EL (cell line): ENCODE results near the gene PDE3A.
A peak's percentile ranks its signal among the peaks of the same experiment; 100 is the strongest.

Experiments used
- DNase-seq: peaks from one replicate; pipeline ENCODE4 v3.0.0-alpha.2; 2016

Gene PDE3A

DNA sequence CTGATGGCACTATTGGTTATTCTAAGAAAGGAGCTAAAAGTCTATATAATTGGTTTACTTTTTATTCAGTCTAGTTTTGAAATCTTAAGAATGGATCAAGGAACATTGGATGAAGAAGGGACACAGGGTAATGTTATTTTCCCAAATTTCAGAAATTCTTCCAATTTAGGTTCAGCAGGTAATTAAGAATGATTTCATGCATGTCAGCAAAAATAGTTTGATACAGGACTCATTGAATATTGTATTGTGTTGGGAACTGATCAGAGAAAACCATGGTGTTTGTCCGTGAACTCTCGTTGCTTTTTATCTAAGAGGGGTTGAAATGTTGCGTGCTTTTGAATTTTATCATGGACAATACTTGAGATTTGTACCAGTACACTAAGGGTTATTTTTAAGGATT, 58.6 kb downstream of the PDE3A start:
- no peak for DNase-seq

DNA sequence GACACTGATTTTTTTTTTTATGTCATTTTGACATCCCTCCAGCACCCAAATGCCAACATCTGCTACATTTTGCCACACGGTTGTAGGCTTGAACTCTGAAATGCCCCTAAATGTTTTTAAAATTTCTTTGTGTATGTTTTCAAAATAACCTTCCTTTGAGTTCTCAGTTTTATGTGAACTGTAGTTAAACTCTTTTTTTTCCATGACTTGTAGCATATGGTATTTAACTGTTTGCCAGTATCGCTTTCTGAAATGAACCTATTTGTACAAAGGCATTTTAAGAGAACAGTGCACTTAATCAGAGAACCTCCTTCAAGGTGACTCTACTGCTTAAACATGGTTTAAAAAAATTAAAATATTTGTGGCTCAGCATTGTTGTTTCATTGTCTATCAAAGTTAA, 61.5 kb downstream of the PDE3A start:
- DNase-seq: no peak

DNA sequence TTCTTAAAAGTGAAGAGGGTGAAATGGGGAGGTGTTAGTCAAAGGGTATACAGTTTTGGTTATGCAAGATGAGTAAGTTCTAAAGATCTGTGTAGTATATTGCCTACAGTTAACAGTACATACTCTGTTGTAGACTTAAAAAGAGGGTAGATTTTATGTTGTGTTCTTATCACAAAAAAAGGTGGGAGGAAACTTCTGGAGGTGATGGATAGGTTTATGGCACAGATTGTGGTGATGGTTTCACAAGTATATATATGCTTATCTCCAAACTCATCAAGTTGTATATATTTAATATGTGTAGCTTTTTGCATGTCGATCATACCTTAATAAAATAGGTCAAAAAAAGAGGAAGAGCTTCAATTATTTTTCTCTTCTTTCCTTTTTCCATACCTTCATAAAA, 64.0 kb downstream of the PDE3A start:
- DNase-seq: no peak

DNA sequence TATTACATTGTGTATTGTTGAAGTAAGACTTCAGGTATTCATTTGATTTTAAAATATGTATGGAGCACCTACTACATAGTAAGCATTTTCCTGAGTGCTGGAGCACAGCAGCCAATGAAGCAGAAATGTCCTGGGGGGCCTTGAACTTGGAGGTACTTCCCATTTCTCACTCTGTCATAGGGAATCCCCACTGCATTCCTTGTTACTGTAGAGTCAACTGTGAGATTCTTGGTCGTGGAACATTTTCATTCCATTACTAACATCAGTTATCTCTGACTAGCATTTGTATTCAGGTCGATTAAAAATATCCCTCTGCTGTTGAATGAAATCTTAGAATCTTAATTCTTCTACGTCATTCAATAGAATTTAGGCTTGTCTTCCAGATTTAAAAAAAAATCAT, 66.7 kb downstream of the PDE3A start:
- peak; percentile 64 for DNase-seq

DNA sequence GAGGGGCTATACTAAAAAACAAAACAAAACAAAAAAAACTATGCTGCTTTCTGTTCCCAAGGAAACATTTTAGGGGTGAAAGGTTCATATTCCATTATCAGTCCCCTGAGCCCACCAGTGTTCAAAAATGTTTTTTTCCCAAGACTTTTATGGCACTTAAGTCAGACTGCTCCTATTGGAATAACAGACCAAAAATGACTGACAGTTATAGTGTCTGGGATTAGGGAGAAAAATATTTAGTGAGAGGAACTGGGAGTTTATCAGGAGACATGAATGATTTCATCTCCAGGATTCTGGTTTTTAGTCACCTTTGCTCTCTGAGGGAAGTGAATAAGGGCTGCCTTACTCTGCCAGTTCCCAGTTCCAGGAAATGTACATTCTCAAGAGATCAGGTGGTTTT, 68.0 kb downstream of the PDE3A start:
- peak; percentile 51 for DNase-seq

DNA sequence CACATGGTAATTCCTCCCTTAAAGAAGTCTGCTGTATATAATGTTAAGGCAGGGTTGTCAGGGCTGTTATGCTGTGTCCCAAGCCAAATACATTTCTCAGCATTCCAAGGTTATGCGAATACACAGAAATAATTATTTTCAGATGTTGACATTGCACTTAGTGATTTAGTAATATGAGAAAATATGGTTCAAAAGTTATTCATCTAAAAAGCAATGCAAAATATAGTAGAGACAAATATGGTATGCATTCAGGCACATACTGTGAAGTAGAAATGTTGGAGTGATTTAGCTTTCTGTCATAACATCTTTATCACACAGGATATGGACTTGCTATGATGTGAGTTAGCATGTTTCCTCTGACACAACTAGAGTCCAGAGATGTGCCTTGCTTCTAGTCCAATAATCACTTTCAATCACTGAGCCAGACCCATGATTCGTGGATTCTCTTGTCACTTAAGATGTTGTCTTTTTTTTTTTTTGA, 70.0 kb downstream of the PDE3A start:
- peak; percentile 57 for DNase-seq

DNA sequence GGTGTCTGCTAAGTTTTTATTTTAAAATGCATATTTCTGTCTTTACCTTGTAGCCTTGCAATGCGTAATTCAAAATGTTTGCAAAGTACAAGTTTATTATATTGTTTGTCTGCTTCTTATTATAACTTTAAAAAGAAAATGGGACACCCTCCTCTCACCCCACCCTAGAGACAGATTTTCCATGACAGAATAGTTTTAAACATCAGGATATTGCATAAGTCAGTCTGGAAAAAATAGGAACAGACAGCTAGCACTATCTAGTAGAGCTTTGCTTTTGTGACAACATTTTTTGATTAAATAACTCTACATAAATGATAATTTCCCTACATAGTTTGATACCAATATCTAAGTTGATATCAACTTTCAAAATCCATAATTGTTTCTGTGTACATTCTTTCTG, 71.3 kb downstream of the PDE3A start:
- DNase-seq: no peak

DNA sequence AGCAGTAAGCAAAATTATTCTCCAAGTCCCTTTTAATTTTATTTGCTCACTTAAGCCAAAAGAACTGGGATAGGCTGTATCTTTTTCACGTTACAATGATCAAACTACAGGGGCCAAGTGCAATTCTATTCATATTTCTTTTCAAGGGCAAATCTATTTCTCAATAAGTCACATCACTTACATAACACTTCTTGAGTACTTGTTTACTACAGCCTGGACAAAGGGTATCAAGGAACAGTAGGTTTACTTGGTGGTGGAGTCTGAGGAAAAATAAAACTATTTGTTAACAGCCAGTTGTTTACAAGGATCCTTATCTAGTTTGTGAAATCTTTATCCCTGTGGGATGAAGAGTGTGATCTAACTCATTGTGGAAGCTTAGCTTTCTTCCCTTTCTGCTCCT, 72.1 kb downstream of the PDE3A start:
- no peak for DNase-seq

DNA sequence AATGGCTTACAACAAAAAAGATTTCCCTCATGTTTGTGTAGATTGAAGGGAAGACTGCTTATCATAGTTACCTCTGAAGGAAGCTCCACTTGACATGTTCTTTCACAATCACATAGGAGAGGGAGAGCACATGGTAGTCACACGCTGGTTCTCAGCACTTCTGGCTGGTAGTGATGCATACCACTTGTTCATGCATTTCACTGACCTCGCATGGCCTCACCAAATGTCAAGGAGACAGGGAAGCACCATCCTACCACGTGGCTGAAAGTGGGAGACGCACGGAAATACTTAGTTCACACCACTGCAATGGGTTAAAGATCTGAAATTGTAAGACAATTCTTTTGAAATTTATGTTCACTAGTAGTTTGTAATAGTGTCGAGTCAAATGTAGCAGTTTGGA, 74.0 kb downstream of the PDE3A start:
- no peak for DNase-seq

DNA sequence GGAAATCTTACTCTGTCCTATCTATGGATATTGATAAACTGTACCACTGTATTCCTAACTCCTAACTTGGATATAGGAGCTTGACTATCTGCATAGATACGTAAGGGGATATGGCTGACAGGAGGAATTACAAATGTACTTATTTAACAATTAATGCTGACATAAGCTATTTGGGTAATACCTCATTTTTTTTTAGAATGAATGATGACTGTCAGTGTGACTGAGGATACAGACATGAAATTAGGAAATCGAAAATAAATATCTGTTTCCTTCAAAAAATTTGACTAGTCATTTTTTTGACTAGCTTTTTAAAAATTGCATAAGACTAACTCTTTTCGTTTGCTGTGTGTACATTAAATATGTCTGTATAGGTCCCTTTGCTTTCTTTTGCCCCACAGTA, 74.9 kb downstream of the PDE3A start:
- no peak for DNase-seq

DNA sequence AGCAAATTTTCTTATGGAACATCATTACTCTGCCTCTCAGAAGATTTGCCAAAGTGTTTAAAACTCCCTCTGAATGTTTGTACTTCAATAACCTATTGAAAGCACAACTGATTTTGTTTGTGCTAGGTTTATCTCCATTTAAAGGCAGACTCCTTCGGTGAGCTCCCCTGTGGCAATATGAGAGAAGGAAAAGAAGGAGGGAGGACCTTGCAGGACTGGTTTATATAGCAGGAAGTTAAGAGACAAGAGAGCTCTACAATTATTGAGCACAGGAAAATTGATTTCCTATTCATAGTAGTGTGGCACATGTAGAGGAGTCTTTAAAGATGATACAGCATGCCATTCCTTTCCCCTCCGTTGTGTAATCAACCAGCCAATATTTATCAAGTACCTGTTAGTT, 75.5 kb downstream of the PDE3A start:
- DNase-seq: no peak

DNA sequence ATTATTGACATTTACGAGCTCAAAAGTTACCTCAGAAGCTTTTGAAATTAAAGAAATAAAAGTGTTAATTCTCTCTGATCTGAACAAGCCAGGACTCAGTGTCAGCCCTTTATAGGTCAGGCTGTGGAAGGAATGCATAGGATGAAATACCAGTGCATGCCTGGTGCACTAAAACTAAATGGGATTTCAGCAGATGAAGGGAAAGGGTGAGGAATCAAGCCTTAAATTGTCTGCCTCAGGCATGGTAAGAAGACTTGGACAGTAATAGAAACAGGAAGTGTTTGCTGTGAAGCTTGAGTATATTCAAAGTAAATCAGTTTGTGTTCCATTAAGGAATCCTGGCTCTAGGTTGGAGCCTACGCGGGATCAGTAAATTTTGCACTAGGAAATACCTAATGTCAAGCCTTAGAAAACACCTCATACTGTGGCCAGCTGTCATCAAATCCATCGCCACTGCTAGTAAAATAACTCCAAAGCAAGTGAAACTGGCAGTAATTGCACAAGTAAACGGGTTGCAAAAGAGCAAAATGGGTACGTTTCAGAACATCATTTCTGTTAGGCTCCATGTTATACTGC, 76.3 kb downstream of the PDE3A start:
- DNase-seq: peak; percentile 8

DNA sequence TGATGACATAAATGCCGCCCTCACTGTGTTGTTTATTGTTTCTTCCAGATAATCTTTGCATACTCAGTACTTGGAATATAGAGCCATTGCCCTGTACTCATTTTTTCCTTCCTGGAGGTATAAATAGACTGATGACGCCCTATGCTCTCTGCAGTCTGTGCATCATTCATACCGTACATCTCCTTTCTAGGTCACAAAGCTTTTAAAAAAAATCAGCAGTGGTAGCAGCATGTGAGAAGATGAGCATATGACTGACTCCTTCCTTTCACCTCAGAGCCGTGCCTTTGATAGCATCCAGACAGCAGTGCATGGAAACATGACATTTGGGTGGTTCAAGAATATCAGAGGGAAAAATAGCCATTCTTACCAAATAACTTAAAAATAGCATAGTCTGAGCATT, 77.3 kb downstream of the PDE3A start:
- DNase-seq: no peak

DNA sequence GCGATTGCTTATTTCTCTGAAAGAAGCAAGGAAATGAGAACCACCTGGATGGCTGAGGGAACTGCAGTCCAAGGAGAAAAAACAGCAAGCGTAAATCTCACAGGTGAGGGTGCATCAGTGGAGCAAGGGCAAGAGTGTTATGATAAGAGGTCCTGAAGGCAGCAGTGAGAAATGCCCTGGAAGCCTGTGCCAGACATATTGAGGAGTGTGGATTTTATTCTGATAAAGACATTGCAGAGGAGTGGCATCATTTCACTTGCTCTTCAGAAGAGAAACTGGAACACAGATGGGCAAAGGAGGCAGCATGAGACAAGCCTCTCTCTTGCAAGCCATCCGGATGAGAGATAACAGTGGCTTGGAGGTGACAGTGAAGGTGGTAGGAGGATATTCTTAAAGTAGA, 78.5 kb downstream of the PDE3A start:
- no peak for DNase-seq

DNA sequence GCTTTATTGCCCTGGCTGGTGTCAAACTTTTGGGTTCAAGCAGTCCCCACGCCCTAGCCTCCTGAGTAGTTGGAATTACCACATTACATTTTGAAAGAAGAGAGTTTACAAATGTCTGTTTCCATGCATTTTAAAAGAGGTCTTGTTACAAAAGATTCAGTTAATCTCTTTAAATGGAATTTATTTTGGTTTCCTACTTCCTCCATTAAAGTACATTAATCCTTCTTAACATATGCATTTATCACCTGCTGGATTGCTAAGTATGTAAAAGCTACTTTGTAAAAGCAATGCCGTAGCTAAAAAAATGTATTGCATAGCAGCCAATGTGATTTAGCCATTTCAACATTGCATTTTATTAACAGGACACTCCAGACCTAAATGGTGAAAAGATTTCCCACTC, 80.4 kb downstream of the PDE3A start:
- no peak for DNase-seq

DNA sequence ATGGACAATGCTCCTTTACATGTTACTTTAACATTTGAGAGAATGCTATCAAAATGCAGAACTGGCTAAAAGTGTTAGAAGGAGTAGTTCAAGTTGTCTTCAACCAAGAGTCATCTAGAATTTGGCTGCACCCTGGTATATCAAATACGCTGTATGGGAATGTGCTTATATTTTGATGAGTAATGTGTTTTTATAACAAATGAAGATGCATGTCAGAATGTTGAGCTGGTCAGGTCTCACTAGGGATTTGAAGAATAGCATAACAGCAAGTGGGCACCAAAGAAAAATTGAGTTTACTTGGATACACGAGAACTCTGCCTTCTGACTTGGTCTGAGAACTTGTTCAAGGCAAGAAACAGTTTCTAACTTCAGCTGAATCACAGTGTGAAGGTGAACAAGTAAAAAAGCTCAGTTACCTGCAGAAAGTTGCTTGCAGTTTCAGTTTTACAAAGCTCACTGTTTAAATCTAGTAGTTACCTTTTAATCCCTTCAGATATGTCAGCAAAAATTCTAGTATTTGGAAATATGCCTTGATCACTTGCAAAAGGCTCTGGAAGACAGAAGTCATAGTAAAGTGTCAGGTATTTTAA, 82.3 kb downstream of the PDE3A start:
- peak; percentile 46 for DNase-seq

DNA sequence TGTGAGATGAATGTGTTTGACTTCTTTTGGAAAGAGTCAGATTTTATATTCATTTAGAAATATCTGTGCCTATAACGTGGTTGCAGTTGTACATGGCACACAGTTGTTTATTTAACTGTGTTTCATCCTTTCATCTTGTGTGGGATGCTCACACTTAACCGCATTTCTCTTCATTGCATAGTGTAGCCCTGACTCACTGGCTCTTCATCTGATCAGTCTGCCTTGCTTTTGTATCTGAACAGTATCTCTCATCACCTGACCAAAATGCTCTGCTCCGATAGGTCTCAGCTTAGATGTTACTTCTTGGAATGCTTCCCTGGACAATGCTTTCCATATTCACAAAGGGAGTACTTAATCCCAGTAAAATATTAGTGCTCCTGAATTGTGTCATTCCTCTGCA, 83.4 kb downstream of the PDE3A start:
- peak; percentile 88 for DNase-seq

DNA sequence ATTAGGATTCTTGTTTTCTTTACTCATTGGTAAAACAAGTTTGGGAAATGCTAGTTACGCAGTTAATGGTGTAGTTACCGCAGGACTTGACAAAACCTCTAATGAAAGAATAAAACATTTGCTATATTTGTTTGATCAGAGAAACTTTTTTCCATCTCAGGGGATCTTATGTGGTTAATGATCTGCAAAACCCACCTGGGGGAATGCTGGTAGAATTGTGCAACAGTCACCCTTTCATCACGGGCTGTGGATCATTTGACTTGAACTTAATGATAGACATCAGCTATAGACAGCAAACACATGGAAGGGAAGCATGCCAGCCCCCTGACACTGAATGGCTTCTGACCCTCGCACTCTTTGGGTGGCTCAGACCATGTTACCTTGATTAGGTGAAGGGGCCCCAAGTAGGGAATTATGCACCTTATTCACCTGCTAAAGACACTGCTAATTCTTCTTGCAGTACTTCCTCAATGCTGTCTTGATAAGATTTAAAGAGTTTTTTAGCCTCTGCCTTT, 84.2 kb downstream of the PDE3A start:
- DNase-seq: no peak

DNA sequence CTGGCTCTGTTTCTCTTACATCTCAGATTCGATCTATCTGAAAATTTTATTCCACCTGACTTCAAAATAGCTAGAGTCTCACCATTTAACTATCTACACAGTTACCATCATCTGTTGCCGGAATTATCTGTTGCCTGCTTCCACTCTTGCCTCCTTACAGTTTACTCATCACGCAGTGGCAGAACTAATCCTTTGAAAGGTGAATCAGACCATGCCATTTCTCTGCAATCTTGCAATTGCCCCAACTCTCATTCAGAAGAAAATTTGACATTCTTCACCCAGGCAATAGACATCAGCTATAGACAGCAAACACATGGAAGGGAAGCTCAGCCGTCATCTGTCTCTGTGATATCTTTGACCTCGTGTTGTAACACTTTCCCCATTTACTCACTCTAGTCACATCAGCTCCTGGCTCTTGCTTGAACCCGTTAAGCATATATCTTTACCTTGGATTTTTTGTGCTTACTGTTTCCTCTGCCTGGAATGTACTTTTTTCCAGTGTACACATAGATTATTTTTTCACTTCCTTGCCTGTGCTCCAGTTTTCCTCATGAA, 85.5 kb downstream of the PDE3A start:
- no peak for DNase-seq

DNA sequence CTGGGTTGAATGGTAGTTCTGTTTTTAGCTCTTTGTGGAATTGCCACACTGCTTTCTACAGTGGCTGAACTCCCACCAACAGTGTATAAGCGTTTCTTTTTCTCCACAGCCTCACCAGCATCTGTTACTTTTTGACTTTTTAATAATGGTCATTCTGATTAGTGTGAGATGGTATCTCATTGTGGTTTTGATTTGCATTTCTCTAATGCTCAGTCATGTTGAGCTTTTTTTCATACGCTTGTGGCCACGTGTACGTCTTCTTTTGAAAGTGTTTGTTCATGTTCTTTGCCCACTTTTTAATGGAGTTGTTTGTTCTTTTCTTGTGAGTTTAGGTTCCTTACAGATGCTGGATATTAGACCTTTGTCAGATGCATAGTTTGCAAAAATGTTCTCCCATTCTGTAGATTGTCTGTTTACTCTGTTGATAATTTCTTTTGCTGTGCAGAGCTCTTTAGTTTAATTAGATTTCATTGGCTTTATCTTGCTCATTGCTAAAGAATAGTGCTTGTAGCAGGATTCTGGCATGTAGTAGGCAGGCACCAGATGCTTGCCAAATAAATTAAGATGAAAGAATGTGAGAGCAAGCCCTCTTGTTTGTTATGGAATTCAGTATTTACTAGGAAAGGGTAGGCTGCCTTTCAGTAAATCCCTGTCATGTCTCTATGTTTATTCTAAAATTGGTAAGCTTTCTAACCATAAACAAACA, 86.8 kb downstream of the PDE3A start:
- DNase-seq: peak; percentile 21

DNA sequence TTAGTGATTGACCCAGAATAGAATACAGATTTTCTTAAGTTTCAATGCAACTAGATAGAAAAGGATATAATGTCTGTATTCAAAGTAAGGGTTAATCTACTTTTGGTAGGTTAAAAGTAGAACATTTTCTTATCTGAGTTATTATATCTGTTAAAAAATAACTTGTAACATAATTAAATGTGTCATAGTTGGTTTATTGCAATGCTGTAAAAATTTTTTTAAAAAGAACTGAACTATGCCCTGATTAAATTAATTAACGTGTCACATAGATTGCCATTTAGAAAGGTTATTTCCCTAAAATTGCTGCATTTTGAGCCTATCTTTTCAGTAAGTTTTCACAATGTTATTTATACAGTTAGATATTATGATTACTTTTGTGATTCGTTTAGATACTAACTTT, 89.2 kb downstream of the PDE3A start:
- no peak for DNase-seq

DNA sequence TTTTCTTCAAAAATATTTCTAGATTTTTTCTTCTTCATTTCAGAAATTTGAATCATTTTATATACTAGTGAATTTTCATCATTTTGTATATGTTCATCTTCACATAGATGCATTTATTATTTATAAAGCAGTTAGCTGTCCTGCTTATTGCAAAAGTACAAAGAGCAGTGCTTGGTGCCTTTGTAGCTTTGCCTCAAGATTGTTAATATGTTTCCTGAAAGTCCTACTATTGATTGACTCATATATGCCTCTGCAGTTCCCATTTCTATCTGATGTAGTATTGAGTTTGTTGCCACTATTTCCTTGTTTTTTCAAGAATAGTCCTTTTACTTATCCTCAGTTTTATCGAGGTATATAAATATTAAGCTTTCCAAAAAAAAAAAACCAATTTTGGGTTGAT, 89.7 kb downstream of the PDE3A start:
- no peak for DNase-seq

DNA sequence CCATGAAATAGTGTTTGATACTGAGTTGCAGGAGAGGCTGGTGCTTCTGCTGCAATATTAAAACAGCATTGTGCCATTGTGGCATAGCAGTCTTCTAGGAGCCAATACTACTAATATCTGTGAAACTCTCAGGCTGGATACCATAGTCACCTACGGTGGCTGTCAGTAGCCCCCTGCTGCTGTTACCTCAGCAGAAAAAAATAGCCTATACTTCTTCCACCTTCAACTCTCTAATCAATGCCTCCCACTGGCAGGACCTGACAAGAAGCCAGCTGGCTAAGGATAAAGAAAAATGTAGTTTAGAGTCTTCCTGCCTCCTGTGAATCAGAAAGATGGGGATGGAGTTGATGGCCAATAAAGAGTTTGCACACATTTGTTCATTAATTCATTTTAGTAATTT, 91.6 kb downstream of the PDE3A start:
- no peak for DNase-seq

DNA sequence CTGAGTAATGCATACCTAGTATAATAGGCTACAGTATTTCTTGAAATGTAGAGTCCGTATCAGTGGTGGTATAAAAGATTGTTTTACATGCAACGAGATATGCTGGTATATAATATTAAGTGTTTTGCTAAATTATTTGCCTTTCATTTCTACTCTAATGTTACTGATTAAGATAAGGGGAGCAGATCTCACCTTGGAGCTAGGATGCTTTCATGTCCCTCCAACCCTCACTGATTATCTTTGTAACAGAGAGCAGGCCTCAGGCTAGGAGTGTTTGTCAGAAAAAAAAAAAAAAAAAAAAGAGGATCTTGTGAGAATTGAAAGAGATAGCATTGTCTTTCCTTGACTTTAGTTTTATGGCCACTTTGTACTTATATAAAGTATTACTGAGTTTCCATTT, 92.6 kb downstream of the PDE3A start:
- DNase-seq: no peak
